HG02973 (cell line): ENCODE results near the gene USP49.
"Not testable (repeated sequence)": the region's sequence is repeated elsewhere in the genome, so short reads cannot be mapped to it uniquely, and the experiment has no call there.

Source experiments
- ATAC-seq: cut with Tn5 transposase; IDR thresholded peaks from one replicate; pipeline ENCODE4 v1.9.1; 2021; ENCODE audit warnings: moderate library complexity; ENCODE audit not compliant: unreplicated experiment

USP49 gene

DNA sequence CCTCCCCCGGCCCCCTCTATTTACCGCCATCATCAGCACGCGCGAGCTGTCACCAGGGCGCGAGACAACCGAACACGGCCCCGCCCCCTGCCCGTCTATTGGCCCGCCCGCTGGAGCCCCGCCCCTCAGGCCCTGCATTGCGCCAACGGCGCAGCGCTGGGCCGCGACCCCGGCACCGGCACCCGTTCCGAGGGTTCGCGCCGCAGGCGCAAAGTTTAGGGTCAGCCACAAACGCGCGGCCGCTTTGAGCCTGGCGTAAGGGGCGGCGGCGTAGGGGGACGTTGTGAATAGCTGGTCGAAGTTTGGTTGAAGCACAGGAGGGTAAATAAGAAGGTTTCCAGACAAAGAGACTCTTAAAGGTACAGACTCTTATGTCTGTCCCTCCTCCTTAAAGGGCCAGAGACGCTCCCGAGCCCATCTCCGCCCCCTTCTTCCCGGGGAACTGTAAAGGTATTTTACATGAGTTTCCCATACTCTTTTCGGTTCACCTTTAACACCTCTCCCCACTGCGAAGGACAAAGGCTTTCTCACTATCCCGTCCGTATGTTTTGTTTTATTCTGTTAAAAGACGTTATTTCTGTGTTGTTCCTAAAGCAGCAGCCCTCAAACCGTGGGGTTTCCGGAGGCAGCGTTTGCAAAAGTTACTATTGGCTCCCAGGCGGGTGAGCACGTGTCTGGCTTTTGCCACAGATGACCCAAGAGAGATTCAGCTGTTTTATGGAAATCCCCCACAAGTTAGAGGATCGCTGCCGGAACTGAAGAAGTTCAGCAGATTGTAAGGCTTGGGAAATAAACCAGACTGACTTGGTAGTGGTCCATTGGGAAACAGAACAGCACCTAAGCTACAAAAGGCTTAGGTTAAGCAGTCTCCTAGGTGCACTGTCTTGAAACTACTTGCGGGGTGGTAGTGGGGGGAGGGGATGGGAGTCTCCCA lies at the start of gene USP49:
Gene USP49, minus strand, starts transcription at position 76 of the 934 bp plus-strand sequence. CDS start 88,392 bp downstream, outside the sequence.
- ATAC-seq, result peak; percentile 67

DNA sequence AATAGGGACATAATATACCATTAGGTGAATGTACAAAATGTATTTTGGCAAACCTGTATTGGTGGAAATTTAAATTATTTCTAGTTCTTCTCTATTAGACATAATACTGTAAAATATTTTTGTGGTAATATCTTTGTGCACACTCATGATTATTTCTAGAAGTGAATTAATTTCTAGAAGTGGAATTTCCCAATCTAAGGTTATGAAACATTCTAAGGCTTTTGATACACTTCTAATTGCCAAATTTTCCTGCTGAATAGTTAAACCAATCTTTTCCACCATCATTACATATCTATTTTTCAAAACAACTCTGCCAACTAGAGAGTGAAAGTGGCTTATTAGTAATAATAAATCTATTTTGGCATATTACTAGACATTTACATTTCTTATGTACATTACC lies 48.3 kb upstream of the USP49 start:
- no peak for ATAC-seq

DNA sequence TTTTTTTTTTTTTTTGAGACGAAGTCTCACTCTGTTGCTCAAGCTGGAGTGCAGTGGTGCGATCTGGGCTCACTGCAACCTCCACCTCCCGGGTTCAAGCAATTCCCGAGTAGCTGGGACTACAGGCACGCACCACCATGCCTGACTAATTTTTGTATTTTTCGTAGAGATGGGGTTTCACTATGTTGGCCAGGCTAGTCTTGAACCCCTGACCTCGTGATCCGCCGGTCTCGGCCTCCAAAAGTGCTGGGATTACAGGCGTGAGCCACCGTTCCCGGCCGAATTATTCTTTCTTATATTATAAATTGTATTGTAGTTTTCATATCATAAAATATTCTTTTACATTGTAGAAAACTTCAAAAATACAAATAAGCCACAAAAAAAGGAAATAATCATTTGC lies 47.7 kb upstream of the USP49 start:
- not testable (repeated sequence) for ATAC-seq

DNA sequence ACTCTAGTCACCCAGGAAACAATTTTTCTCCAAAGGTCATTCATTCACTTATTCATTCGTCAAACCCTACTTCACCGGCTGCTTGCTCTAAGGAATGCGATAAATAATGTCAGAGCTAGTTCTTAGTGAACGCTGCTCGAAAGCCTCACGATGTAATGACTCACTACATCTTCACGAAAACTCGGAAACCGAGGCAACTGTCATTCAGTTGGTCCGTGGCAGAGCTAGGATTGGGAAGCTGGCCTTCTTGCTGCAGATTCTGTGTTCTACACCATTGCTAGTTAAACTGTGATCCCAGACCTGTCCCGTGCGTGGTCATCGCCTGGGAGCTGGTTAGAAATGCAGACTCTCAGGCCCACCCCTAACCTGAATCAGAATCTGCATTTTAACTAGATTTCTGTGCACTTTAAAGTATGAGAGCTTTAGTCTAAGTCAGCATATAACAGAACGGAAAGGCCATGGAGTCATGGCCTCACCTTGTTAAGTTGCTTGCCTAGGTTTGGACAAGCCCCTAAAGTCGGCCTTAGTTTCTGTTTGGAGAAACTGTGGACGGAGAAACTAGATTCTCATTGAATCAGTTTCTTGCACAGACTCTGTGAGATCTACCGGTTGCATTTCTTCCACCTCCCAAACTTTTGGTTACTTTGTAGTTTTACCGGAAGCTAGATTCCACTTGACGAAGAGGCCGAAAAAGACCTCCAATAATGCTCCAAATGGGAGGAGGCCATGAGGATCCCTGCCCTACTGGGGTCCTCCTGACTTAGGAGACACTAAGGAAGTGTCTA lies 47.1 kb upstream of the USP49 start:
- peak; percentile 2 for ATAC-seq

DNA sequence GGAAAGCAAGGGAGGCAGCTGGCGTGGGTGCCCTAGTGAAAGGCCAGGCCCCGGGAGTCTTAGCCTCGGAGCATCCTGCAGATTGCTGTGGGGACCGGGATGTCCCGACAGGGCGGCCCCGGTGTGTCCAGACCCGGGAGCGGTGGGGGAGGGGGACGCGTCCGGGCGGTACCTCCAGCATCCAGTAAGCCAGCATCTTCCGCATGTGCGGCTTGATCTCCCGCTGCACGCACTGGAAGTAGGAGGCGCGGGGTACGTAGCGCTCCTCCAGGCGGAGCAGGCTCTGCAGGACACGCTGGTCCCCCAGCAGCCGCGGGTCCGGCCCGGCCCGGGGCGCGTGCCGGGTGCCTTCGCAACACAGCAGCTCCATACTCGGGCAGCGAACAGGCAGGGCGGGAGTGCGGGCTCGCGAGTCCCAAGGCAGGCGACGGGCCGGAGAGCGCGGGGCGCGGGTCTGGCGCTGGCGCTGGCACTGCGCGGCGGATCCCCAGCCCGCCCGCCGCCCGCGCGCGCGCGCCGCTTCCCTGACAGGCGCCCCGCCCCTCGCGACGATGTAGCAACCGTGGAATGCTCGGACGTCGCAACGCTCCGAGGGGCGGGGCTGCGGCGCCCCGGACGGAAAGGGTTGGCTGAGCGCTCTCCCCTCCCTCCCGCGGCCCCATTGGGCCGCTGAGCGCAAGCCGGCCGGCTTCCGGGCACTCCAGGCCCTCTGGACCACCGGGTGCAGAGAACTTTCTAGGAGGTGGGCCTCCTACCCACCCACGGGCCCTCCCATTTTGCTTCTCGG lies 46.3 kb upstream of the USP49 start, which contains the start of gene CCND3:
Gene CCND3, minus strand, starts transcription at position 529 of the 787 bp plus-strand sequence. Its CDS starts 159 bp downstream, at position 370.
- peak; percentile 86 for ATAC-seq

DNA sequence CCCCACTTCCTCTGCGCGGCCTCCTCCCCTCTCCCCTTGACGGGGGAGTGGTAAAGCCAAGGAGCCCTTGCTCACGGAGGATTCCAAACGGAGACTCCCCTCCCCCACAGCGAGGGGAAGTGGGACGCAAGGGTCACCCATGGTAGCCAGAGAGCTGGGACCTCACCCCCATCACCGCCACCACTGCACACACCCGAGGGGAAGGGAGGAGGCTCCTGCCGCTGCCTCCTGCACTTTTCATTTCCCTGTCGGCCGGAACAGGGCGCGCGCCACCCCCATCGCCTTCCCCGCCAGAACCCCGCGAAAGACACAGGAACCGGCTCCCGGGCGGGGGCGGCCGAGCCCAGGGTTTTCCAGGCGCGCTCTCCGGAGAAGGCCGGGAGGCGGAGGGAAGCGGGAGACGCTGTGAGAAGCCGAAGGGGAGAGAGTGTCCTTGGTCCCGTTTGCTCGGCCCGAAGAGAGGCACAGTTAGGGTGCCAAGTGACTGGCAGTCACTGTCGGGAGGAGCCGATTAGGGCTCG lies 45.6 kb upstream of the USP49 start:
- ATAC-seq, result no peak

DNA sequence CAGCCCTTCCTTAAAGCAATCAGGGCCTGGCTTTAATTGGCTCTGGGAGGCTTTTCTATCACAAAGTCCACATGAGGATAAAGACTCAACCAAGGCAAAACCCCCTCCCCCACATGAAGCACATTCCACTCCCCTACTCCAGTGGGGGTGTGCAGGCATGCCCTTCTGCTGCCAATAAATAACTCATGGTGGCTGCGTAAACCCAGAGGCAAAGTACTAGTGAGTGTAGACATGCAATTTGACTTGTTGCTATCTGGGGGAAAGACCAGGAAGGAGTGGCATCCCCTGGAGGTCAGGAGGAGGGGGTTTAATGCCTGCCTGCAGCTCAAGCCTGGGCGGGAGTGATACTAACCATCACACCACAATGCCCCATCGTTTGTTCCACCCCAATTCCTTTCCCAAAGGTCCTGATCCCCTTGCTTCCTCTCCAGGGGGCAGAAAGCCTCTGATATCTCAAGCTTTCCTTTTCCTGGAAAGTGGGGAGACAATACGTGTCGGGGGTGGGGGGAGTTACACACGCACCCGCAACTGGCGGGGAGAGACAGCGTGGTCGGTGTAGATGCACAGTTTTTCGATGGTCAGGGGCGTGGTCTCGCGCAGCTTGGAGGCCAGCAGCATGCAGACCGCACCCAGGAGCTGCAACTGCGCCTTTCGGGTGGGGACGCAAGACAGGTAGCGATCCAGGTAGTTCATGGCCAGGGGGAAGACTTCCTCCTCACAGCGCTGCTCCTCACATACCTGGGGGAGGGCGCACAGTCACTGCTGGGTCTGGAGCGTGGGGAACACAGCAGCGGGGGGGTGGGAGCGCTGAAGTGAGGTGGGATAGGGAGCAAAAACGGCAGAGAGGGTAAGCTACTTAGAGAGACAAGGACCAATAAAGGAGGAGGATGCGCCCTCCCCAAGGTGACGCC lies 44.9 kb upstream of the USP49 start:
- ATAC-seq, result no peak

DNA sequence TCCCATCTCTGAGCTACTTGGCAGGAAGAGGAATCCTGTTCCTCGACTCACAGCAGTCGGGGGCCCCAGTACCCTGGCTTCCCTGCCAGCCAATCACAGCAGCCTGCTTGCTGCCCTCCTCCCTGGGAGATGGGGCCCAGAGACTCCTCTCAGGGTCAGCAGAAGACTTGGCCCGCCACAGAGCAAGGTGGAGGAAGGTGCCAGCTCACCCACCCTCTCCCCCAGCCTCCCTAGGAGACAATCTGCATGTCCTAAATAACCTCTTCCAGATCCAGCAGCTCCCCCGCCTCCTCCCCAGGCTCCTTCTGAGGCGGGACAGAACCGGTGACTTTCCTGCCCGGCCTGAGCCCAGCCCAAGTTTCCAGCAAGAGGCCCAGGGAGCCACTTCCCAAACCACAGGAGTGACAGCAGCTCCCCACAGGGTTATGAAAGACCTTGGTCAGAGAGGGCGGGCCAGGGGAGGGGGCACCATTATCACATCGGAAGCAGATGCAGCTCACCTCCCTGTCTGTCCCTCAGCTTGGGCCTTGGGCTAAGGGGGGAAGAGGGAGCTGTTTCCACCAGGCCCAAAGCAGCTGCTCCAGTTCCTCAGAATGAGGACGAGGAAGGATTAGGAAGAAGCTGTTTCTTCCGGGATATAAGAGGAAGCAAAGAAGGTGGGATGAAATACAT lies 44.1 kb upstream of the USP49 start:
- no peak for ATAC-seq

DNA sequence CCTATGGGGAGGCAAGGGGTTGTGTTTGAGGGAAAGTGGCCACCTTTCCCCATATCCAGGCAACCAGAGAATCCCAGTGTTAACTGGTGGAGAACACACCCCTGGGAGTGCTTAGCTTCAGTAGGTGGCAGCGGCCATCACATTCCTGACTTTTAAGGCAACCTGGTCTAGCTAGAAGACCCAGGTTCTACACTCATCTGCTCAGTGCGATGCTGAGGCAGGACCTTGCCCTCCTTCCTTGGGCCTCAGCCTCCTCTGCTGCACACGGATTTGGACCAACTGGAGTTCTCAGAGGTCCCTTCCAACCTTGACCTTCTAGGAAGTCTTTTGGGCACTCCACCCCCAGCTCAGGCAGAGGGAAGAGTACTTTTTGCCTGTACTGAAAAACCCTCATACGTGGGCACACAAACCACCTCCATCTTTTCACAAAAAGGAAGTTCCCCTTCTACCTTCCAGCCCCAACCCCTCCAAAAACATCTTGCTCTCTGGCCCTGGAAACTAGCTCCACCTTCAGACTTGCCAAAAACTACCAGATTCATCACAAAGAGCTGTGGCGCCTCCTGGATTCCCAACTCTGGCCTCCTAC lies 43.5 kb upstream of the USP49 start:
- no peak for ATAC-seq

DNA sequence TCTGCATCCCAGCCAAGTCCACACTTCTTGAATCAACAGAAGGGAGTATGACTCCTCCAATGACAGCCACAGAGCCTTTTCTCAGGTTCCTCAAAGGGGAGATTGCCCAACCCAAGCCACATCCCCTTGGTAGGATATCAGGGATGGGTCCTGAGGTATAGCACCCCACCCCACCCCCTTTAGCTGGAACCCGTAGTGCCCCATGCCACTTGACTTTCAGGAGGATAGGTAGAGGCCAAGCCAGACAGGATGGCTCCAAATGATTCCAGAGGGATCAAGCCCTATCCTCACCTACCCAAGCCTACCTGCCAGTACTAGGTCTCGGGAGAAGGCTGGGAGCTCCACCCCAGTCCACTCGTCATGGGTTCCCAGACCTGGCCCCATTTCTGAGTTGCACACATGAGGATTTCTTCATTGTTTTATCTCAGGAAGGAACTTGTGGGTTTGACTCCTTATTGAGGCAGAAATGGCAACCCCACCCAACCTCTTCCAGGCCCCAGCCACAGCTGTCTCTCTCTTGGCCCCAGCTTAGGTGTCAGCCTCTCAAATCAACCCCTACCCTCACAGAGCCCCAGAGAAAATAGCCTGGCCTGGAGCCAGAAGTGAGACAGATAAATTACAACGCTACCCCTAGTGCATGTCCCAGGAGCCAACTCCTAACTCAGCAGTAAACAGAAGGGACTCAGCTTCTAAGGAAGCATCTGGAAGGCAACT lies 42.8 kb upstream of the USP49 start:
- no peak for ATAC-seq

DNA sequence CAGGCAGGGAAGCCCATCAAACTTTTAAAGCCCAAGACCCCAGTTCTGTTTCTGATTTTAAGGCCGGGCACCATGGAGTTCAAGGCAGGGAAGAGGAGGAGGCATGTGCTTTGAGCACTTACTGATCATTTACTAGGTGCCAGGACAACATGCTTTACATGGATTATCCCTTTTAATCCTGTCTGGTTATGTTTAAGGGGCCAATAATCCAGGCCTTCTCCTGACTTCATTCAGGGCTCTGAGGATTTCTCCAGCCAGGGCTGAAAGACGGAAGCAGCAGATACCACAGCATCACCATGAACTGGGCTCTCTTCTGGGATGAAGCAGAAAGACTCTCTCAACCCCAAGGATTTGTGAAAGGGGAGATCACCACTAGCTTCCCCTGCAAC lies 42.3 kb upstream of the USP49 start:
- no peak for ATAC-seq

DNA sequence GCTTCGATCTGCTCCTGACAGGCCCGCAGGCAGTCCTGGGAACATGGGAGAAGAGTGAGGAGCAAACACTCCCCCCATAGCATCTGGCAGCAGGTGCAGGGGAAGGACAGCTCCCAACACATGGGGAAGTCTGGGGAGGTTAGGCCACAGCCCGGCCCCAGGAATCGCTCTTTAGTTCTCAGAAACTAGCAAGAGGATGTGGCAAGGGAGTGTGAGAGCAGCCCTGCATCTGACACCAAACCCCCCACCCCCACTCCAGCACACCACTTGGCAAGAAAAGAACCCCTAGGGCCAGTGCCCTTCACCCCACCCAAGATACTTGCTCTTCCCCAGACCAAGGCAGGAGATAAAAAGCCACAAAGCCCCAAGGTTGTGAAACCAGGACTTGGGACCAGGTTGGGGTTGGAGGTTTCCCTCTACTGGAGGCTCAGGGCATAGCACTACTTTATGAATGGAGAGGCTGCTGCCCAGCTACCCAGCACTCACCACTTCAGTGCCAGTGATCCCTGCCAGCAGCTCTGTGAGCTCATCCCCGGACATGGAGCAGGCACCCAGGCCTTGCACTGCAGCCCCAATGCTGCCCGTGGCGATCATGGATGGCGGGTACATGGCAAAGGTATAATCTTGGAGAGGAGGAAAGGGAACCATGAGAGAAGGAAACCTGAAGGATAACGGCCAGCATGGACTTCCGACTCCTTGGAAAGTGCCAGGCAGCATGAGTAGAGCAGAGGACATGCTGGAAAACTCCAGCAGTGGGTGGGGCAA lies 41.1 kb upstream of the USP49 start:
- ATAC-seq, result peak; percentile 55

DNA sequence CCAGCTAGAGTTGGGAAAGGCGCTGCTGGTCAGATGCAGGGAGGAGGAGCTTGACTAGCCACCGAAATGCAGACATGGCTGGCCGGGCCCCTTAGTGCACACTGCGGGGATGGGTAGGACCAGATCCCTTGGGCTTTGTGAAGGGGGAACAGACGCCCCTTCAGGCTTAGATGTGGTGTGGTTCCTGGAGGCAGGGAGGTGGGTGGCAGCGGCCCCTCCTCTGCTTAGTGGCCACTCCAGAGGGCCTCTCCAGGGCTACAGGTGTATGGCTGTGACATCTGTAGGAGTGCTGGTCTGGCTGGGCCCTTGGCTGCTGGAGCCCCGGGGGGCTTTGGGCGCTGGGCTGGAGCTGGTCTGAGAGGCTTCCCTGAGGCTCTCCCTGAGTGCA lies 40.5 kb upstream of the USP49 start:
- ATAC-seq, result no peak

DNA sequence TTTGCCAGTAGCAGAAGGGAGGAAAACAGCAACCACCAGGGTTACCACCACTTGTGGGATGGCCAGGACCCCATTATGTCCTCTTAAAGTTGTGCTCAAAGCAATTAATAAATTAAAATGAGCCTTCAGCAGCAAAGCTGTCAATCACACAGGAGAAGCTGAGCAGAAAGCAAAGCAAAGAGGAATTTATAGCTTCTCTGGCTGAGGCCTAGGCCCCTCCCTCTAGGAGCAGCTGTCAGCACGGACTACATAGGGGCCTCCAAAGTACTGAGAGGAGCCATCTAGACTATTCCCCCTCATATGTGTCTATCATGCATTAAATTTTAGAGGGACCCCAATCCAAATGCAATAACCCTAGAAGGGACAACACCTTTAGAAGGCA lies 40.0 kb upstream of the USP49 start:
- no peak for ATAC-seq

DNA sequence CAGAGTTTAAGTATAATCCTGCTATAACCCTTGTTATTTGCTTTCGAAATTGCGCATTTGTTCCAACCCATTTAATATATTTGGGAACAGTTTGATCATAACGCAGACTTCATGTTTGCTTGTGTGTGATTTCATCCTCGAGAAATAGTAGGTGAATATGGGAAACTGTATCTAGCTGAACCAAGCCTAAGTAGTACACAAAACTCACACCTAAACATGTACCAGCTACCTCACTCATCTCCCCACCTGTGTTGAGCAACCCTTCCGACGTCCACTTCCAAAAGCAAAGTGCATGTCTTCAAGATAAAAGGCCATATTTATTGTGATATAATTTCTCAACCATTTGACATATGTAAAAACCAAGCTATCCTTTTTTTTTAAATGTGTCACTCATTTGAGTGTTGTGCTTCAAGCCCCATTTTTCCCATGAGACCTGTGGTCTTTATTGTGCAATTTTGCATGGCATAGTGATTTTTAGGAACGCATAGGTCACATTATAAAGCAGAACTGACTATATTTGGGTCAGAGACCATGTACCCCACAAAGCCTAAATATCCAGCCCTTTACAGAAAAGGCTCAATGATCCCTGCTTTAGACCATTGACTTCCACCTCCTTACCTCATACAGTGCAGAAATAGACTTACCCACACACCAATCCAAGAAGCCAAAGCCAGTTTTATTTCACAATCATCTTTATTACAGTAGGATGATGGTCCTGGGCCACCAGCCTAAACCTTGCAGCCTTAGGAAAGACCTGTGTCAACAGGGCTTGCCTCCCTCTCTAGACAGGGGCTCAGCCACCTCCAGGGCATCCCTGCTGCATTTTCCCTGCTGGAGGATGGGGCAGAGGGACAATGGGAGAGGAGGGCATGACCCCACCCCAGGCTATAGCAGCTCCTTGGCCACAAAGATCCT lies 39.4 kb upstream of the USP49 start:
- no peak for ATAC-seq

DNA sequence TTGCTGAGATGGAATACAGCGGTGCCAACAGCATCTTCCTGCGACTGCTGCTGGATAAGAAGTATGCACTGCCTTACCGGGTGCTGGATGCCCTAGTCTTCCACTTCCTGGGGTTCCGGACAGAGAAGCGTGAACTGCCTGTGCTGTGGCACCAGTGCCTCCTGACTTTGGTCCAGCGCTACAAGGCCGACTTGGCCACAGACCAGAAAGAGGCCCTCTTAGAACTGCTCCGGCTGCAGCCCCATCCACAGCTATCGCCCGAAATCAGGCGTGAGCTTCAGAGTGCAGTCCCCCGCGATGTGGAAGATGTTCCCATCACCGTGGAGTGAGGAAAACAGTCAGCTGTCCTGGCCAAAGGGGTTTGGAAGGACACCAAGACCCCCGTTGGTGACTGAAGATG lies 37.2 kb upstream of the USP49 start:
- ATAC-seq, result no peak

DNA sequence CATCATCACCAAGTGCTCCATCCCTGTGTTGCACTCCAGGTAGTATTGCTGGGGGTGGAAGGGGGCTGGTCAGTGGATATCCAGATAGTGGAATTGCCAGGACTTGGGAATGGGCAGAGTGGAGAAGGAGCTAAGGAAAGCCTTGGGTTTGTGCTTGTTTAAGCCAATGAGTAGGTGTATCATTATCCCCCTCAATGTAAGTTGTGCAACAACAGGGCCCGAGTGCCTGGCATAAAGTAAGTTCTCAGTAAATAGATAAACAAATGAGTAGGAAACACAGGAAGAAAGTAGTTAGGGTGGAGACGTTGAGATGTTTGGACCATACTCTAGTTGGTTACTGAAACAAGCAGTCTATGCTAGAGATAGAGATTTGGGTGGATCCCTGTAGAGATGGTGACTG lies 36.6 kb upstream of the USP49 start:
- no peak for ATAC-seq
